Esophagus muscularis mucosa (tissue), 4 donors: Measurements from ENCODE around the gene KRT73.

Source experiments
- CTCF ChIP-seq, 3 experiments: fragments of 200-600 bp in 2 of 3; fragments of 450-650 bp in 1 of 3; sonication (generic) in 2 of 3; IDR thresholded peaks; one replicate each; pipeline ENCODE4 v1.5.1; 2017 to 2019; ENCODE audit warnings: antibody characterized with exemption in 3 of 3, mild to moderate bottlenecking in 2 of 3, moderate library complexity in 1 of 3
- EP300 ChIP-seq: sonication (generic); formaldehyde crosslinking; IDR thresholded peaks from one replicate; pipeline ENCODE4 v1.6.1; 2017; ENCODE audit warnings: antibody characterized with exemption
- POLR2A ChIP-seq: fragments of 450-650 bp; IDR thresholded peaks from one replicate; pipeline ENCODE4 v1.6.1; 2017; ENCODE audit warnings: antibody characterized with exemption, moderate library complexity, mild to moderate bottlenecking, low read depth
- POLR2AphosphoS5 ChIP-seq, 2 donors: sonication (generic); formaldehyde crosslinking; IDR thresholded peaks; one replicate each; pipeline ENCODE4 v1.6.1; 2017; ENCODE audit warnings: antibody characterized with exemption in 2 of 2

GRCh38 chr12:52661668-52662067 lies 43.3 kb upstream of the KRT73 start:
- TF ChIP-seq EP300 (no peak), CTCF (IDR thresholded peaks at IDR 0.05) (no peak), POLR2AphosphoS5 (IDR thresholded peaks at IDR 0.05) (no peak), POLR2A (no peak)
